Esophagus squamous epithelium (tissue), 5 donors: Measurements from ENCODE around the gene TMEM91. TPM values are rescaled to one million over a fixed set of nuclear protein-coding genes. Genes with fewer than 3 reads are reported as not detected.

Experiments
- DNase-seq: peaks from one replicate; lab custom pipeline; 2025; lab: John Stamatoyannopoulos, UW
- H3K27ac ChIP-seq, 4 donors: fragments of 200-600 bp; sonication (generic); one replicate each; pipeline ENCODE4 v1.5.1; 2016 to 2019; ENCODE audit warnings: mild to moderate bottlenecking in 1 of 4
- H3K27me3 ChIP-seq, 4 donors: fragments of 200-600 bp; sonication (generic); 1 replicate in 3 of 4; 2 replicates in 1 of 4; pipeline versions ENCODE4 v1.5.1 to v1.6.0; 2017 to 2021; ENCODE audit warnings: antibody characterized with exemption in 1 of 4
- H3K36me3 ChIP-seq, 3 donors: fragments of 200-600 bp; sonication (generic); one replicate each; pipeline ENCODE4 v1.5.1; 2016 to 2019
- H3K4me1 ChIP-seq, 3 donors: fragments of 200-600 bp; sonication (generic); one replicate each; pipeline ENCODE4 v1.5.1; 2017 to 2019
- H3K4me3 ChIP-seq, 4 donors: fragments of 200-600 bp; sonication (generic); 1 replicate in 3 of 4; 2 replicates in 1 of 4; pipeline ENCODE4 v1.5.1; 2016 to 2019; ENCODE audit warnings: mild to moderate bottlenecking in 2 of 4, moderate library complexity in 1 of 4
- H3K9me3 ChIP-seq, 3 donors: fragments of 200-600 bp; sonication (generic); one replicate each; pipeline ENCODE4 v1.5.1; 2016 to 2019
- CTCF ChIP-seq, 6 experiments: fragments of 450-650 bp in 4 of 6; fragments of 200-600 bp in 2 of 6; sonication (generic) in 2 of 6; IDR thresholded peaks; one replicate each; pipeline ENCODE4 v1.5.1; 2016 to 2019; ENCODE audit warnings: antibody characterized with exemption in 6 of 6, mild to moderate bottlenecking in 4 of 6, moderate library complexity in 4 of 6
- POLR2A ChIP-seq, 4 donors: fragments of 450-650 bp; IDR thresholded peaks; one replicate each; pipeline ENCODE4 v1.6.1; 2017; ENCODE audit warnings: antibody characterized with exemption in 4 of 4, mild to moderate bottlenecking in 4 of 4, moderate library complexity in 3 of 4
- WGBS, 2 donors: methylation state at CpG; one replicate each; pipeline ENCODE4 v1.1.5; 2018; 5-methylcytosine and 5-hydroxymethylcytosine counted together
- intact Hi-C: fragments of 100-400 bp; cut with DNase I; formaldehyde crosslinking; loops from one replicate; pipeline ENCODE4 v1.15.0; 2022
- total RNA-seq, 4 donors: library from RNA; depleted of rRNA; stranded (reverse); fragments of >200 nt; gene quantifications; one replicate each; pipeline ENCODE4 v1.1.0, GENCODE V29; 2016
- donor health status: DM: yes; HTN: yes; CAD: no.

TMEM91 gene
- total RNA-seq, 4 donors from 2014 or later, result 6.2 to 15.8 (median 9.3) TPM

- intact Hi-C loops, result no loop called here
- Histone ChIP-seq H3K4me1 (peaks cover 0 to 49% (median 1%) of the 10 kb centered on the region in 3 donors), H3K4me3 (no peak overlapping the region), H3K27ac (no peak overlapping the region), H3K27me3 (no peaks in the 10 kb centered on the region), H3K36me3 (no peaks in the 10 kb centered on the region), H3K9me3 (no peaks in the 10 kb centered on the region)
- no peak for TF ChIP-seq POLR2A (IDR thresholded peaks at IDR 0.05)
- TF ChIP-seq CTCF (IDR thresholded peaks at IDR 0.05), result no peak
- no peak for DNase-seq
- 81 to 83% methylated on average over 3 to 5 of the region's 13 CpGs for WGBS, 2 donors
Observed at GRCh38 chr19:41357746-41358145, 18.6 kb upstream of the TMEM91 start.

- Histone ChIP-seq H3K4me1 (peaks cover 3 to 43% (median 11%) of the 10 kb centered on the region in 3 donors), H3K27me3 (no peaks in the 10 kb centered on the region), H3K4me3 (no peak overlapping the region), H3K36me3 (no peaks in the 10 kb centered on the region), H3K9me3 (no peaks in the 10 kb centered on the region), H3K27ac (no peak overlapping the region)
- intact Hi-C loops, result no loop called here
- WGBS, 2 donors, result 82 to 94% methylated on average over 1 of the region's 1 CpG
- no peak for DNase-seq
- TF ChIP-seq POLR2A (IDR thresholded peaks at IDR 0.05) (no peak), CTCF (IDR thresholded peaks at IDR 0.05) (no peak)
Observed at GRCh38 chr19:41359741-41360140, 16.6 kb upstream of the TMEM91 start.

- no peaks in the 10 kb centered on the region for H3K36me3 ChIP-seq
- no peaks in the 10 kb centered on the region for H3K27me3 ChIP-seq
- TF ChIP-seq POLR2A (IDR thresholded peaks at IDR 0.05) (no peak), CTCF (IDR thresholded peaks at IDR 0.05) (no peak)
- intact Hi-C loops, result no loop called here
- 70 to 76% methylated on average over 10 of the region's 10 CpGs for WGBS, 2 donors
- peak overlapping the region; percentile 87 to 98 (median 95) for H3K27ac ChIP-seq
- no peaks in the 10 kb centered on the region for H3K9me3 ChIP-seq
- H3K4me3 ChIP-seq, result no peak overlapping the region
- H3K4me1 ChIP-seq, result peaks cover 3 to 38% (median 13%) of the 10 kb centered on the region in 3 donors
- DNase-seq, result no peak
Observed at GRCh38 chr19:41362143-41362847, 14.0 kb upstream of the TMEM91 start.

GRCh38 chr19:41363371-41363752 is 13.0 kb upstream of the TMEM91 start:
- TF ChIP-seq CTCF (IDR thresholded peaks at IDR 0.05) (no peak), POLR2A (IDR thresholded peaks at IDR 0.05) (no peak)
- peak overlapping the region; percentile 53 to 84 (median 68) for H3K4me3 ChIP-seq
- H3K4me1 ChIP-seq, result peaks cover 3 to 44% (median 22%) of the 10 kb centered on the region in 3 donors
- intact Hi-C loops, result no loop called here
- H3K9me3 ChIP-seq, result no peaks in the 10 kb centered on the region
- H3K27ac ChIP-seq, result peak overlapping the region; percentile 87 to 98 (median 95)
- WGBS, 2 donors, result 32 to 44% methylated on average over 6 of the region's 6 CpGs
- H3K36me3 ChIP-seq, result no peaks in the 10 kb centered on the region
- H3K27me3 ChIP-seq, result no peaks in the 10 kb centered on the region
- DNase-seq, result no peak

GRCh38 chr19:41363753-41364523 is 12.4 kb upstream of the TMEM91 start, which contains the start of gene B9D2:
TSS of gene B9D2 (minus strand) at chr19:41364149. CDS start at chr19:41363519, 630 bp downstream.
- Histone ChIP-seq H3K27ac (peak within 1 kb of the TSS; percentile 87 to 98 (median 95)), H3K4me1 (peaks cover 3 to 45% (median 22%) of the 10 kb centered on the region in 3 donors), H3K36me3 (no peaks in the 10 kb centered on the region), H3K9me3 (no peaks in the 10 kb centered on the region), H3K27me3 (no peaks in the 10 kb centered on the region), H3K4me3 (peak within 1 kb of the TSS; percentile 53 to 84 (median 68))
- TF ChIP-seq POLR2A (IDR thresholded peaks at IDR 0.05) (peak in 3 of 4 donors; percentile 21 to 64 (median 43)), CTCF (IDR thresholded peaks at IDR 0.05) (peak in 3 of 6 experiments; percentile 5 to 11 (median 5))
- DNase-seq, result peak; percentile 93
- intact Hi-C loops, result no loop called here
- 0 to 1% methylated on average over 37 to 42 of the region's 56 CpGs for WGBS, 2 donors
